ENCODE data around the gene VTI1B.

The VTI1B gene

GRCh38 chr14:67618617-67619063 is 55.8 kb downstream of the VTI1B start:
- ATAC-seq = peak; percentile 75
- TF ChIP-seq ZNF8 (CRISPR knock-in tag; IDR thresholded peaks at IDR 0.05) = no peak
- TF ChIP-seq ESRRG (CRISPR knock-in tag; IDR thresholded peaks at IDR 0.05) = no peak

GRCh38 chr14:67610491-67610890 is 63.9 kb downstream of the VTI1B start:
- no peak for TF ChIP-seq PPARA (CRISPR knock-in tag; IDR thresholded peaks at IDR 0.05; ENCODE audit: borderline replicate concordance)
- no peak for TF ChIP-seq SNAI2 (CRISPR knock-in tag; IDR thresholded peaks at IDR 0.05)
- TF ChIP-seq PATZ1 (CRISPR knock-in tag; IDR thresholded peaks at IDR 0.05; ENCODE audit: borderline replicate concordance) = no peak
- ATAC-seq = no peak

- TF ChIP-seq BACH2 (CRISPR knock-in tag; IDR thresholded peaks at IDR 0.05; ENCODE audit: borderline replicate concordance) (no peak), ARNTL (CRISPR knock-in tag; IDR thresholded peaks at IDR 0.05; ENCODE audit: borderline replicate concordance, low read depth) (no peak), ISL1 (CRISPR knock-in tag; IDR thresholded peaks at IDR 0.05) (no peak), PPARA (CRISPR knock-in tag; IDR thresholded peaks at IDR 0.05; ENCODE audit: borderline replicate concordance) (no peak), SNAI2 (CRISPR knock-in tag; IDR thresholded peaks at IDR 0.05) (no peak), ZFP30 (CRISPR knock-in tag; IDR thresholded peaks at IDR 0.05) (no peak), CSDC2 (CRISPR knock-in tag; IDR thresholded peaks at IDR 0.05) (no peak)
- no peak for ATAC-seq
Measured at GRCh38 chr14:67609642-67610310, 64.7 kb downstream of the VTI1B start.

GRCh38 chr14:67607646-67608045 is 66.8 kb downstream of the VTI1B start:
- no peak for TF ChIP-seq ZC3H10 (CRISPR knock-in tag; IDR thresholded peaks at IDR 0.05)
- TF ChIP-seq ISL1 (CRISPR knock-in tag; IDR thresholded peaks at IDR 0.05) = no peak
- TF ChIP-seq ZNF8 (CRISPR knock-in tag; IDR thresholded peaks at IDR 0.05) = no peak
- no peak for TF ChIP-seq TOX (CRISPR knock-in tag; IDR thresholded peaks at IDR 0.05; ENCODE audit: borderline replicate concordance)
- TF ChIP-seq ZFP30 (CRISPR knock-in tag; IDR thresholded peaks at IDR 0.05) = no peak
- no peak for TF ChIP-seq ZNF565 (CRISPR knock-in tag; conservative IDR thresholded peaks at IDR 0.05; ENCODE audit: low read depth)
- TF ChIP-seq GLIS3 (CRISPR knock-in tag; IDR thresholded peaks at IDR 0.05) = no peak
- no peak for TF ChIP-seq RARB (CRISPR knock-in tag; IDR thresholded peaks at IDR 0.05)
- no peak for TF ChIP-seq BACH2 (CRISPR knock-in tag; IDR thresholded peaks at IDR 0.05; ENCODE audit: borderline replicate concordance)
- no peak for TF ChIP-seq TSHZ2 (CRISPR knock-in tag; IDR thresholded peaks at IDR 0.05)
- no peak for TF ChIP-seq ZNF70 (CRISPR knock-in tag; IDR thresholded peaks at IDR 0.05)
- TF ChIP-seq POU6F1 (CRISPR knock-in tag; IDR thresholded peaks at IDR 0.05; ENCODE audit: borderline replicate concordance, low read depth) = no peak
- ATAC-seq = no peak

- TF ChIP-seq CREB5 (CRISPR knock-in tag; IDR thresholded peaks at IDR 0.05; ENCODE audit: low read depth) (no peak), CSRNP3 (CRISPR knock-in tag; IDR thresholded peaks at IDR 0.05) (no peak), PPARA (CRISPR knock-in tag; IDR thresholded peaks at IDR 0.05; ENCODE audit: borderline replicate concordance) (no peak)
- no peak for ATAC-seq
Measured at GRCh38 chr14:67602995-67603545, 71.4 kb downstream of the VTI1B start.

Data from SK-N-SH treated with all-trans-retinoic acid at 6 μM for 48 hours (cell line).